8988T (cell line): ENCODE data around the gene DYNC2I2.
"Not testable (repeated sequence)": the region's sequence is repeated elsewhere in the genome, so short reads cannot be mapped to it uniquely, and the experiment has no call there.

Source experiments
- DNase-seq: peaks from one replicate; pipeline ENCODE4 v3.0.0; 2011

DYNC2I2 gene

DNA sequence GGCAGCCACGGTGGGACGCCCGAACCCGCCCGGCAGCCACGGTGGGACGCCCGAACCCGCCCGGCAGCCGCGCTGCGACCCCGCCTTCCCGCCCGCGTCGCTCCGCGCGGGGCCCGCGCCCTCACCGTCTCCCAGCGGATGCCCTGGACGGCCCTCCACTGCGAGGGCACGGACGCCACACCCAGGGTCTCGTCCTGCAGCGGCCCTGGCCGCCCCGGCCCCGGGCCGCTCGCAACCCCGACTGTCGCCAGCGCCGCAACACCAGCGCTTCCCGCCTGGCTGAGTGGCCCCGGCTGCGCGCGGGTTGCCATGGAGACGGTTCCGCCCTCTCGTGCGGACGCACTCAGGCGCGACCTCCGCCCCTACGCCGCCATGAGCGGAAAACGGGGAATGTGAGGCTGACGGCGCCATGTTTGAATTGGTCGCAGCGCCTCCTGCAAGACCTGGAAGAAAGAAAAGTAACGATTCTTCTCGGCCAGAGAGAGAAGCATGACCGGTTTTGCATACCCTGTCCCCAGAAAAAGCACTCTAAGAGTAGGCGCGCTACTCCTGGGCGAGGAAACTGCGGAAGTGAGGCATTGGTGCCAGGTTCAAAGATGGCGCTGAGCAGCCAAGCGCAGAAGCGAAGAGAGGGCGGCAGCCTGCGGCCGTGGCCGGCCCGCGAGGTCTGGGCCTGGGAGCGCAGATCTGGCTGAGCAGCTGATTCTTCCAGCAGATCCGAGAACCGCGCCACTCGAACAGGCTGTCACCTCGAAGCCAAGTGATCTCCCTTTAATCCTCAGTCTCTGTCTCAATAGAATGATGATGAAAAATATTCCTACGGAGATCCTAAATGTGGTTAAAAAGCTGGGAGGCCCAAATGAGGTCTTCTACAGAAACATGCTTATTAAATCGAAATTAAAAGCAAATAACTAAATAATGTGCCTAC is at the start of gene DYNC2I2:
DYNC2I2 (minus strand) TSS at position 432 of the 928 bp plus-strand sequence; CDS start at position 311, 121 bp downstream.
- DNase-seq: peak; percentile 96

DNA sequence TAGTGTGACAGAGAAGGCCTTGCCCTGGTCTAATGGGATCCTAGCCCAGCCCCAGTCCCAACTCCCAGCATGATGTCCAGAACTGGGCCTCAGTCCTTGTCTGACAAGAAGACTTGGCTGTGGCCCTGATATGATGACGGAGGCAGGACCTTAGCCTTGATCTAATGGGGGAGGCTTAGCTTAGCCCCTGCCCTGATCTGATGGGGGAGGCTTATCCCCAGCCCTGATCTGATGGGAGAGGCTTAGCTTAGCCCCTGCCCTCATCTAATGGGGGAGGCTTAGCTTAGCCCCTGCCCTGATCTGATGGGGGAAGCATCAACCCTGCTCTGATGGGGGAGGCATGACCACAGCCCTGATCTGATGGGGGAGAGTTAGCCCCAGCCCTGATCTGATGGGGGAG is 49.4 kb upstream of the DYNC2I2 start:
- DNase-seq: no peak

DNA sequence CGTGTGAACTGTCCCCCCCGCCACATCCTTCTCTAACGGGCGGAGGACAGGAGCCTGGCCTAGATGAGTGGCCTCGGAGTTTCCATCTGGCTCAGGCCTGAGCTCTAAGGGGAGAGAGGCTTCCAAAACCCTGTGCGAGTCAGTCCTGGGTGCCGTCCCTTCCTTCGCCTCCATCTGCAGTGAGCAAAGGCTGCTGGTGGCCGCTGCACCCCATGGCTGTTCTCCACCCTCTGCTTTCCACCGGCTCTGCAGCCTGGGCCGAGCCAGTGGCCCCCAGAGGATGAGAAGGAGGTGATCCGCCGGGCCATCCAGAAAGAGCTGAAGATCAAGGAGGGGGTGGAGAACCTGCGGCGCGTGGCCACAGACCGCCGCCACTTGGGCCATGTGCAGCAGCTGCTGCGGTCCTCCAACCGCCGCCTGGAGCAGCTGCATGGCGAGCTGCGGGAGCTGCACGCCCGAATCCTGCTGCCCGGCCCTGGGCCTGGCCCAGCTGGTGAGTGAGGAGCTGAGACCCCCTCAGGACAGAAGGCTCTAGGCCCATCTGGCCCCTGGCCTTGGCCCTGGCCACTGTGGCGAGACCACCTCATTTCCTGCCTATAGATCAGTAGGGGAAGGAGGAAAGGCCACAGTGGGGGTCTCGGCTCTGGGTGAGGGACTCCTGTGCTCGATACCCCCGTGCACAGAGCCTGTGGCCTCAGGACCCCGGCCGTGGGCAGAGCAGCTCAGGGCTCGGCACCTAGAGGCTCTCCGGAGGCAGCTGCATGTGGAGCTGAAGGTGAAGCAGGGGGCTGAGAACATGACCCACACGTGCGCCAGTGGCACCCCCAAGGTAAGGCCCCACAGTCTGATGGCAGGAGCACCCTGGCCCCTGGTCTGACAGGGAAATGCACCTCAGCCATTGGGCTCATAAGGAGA is 48.7 kb upstream of the DYNC2I2 start:
- DNase-seq: no peak

- DNase-seq: no peak
Measured at GRCh38 chr9:128704356-128704670, 47.7 kb upstream of the DYNC2I2 start.

GRCh38 chr9:128703616-128704355 is 47.1 kb upstream of the DYNC2I2 start:
- DNase-seq: peak; percentile 70

GRCh38 chr9:128702949-128703615 is 46.4 kb upstream of the DYNC2I2 start:
- peak; percentile 82 for DNase-seq

- peak; percentile 96 for DNase-seq
Measured at GRCh38 chr9:128702445-128702948, 45.9 kb upstream of the DYNC2I2 start, which contains the start of gene PKN3. Gene PKN3, plus strand, starts transcription at chr9:128702503. Its CDS starts 413 bp downstream, at chr9:128702916.

DNA sequence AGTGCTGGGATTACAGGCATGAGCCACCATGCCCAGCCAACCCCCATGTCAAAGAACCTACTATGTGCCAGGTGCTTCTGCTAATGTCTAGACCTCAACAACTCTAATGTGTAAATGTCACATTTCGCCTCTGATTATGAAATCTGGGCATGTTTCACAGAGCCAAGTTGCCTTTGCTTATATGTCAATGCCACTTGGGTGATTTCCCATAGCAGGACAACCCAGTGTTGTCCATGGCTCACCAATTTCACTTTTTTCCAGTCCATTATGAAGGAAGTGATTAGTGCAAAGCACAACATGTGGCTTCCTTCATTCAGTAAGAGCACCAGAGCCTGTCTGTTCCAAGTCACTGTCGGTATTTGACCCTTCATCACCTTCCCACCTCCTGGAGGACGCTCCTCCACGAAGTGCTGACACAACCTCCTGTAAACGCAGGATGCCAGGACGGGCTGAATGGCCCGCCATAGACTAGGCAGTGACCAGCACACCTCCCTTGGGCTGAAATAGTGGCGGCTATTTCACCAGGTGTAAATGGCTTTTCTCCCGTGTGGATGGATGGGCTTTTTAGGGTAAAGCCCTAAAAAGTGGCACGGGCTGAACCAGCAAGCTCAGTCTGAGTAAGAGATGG is 44.7 kb upstream of the DYNC2I2 start:
- DNase-seq: no peak

DNA sequence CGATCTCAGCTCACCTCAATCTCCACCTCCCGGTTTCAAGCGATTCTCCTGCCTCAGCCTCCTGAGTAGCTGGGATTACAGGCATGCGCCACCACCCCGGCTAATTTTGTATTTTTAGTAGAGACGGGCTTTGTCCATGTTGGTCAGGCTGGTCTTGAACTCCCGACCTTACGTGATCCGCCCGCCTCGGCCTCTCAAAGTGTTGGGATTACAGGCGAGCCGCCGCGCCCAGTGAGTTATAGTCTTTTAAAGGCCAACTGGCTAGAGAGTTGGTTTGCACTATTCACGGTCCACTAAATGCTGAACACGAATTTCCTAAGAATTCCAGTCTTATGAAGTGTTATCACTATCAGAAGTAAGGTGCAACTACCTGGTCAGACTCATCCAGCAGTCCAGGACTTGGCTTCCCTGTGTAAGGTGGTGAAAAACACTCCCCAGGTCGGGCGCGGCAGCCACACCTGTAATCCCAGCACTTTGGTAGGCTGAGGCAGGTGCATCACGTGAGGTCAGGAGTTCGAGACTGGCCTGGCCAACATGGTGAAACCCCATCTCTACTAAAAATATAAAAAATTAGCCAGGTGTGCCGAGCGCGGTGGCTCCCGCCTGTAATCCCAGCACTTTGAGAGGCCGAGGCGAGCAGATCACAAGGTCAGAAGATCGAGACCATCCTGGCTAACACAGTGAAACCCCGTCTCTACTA is 42.6 kb upstream of the DYNC2I2 start:
- not testable (repeated sequence) for DNase-seq

GRCh38 chr9:128696923-128697707 is 40.5 kb upstream of the DYNC2I2 start:
- DNase-seq: no peak

- no peak for DNase-seq
Measured at GRCh38 chr9:128694344-128694743, 37.7 kb upstream of the DYNC2I2 start.

DNA sequence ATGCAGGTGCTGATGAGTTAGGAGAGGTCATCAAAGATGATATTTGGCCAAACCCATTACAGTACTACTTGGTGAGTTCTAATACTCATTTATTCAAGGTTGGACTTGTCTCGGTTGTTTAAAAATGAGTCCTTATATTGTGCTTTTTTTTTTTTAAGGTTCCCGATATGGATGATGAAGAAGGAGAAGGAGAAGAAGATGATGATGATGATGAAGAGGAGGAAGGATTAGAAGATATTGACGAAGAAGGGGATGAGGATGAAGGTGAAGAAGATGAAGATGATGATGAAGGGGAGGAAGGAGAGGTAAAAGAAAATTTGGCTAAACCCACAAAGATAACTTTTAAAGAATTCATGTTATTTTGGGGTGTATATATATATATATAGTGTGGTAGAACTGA is 37.1 kb upstream of the DYNC2I2 start:
- not testable (repeated sequence) for DNase-seq

- no peak for DNase-seq
Measured at GRCh38 chr9:128690684-128691034, 34.0 kb upstream of the DYNC2I2 start.

GRCh38 chr9:128689820-128690683 is 33.4 kb upstream of the DYNC2I2 start:
- peak; percentile 79 for DNase-seq

DNA sequence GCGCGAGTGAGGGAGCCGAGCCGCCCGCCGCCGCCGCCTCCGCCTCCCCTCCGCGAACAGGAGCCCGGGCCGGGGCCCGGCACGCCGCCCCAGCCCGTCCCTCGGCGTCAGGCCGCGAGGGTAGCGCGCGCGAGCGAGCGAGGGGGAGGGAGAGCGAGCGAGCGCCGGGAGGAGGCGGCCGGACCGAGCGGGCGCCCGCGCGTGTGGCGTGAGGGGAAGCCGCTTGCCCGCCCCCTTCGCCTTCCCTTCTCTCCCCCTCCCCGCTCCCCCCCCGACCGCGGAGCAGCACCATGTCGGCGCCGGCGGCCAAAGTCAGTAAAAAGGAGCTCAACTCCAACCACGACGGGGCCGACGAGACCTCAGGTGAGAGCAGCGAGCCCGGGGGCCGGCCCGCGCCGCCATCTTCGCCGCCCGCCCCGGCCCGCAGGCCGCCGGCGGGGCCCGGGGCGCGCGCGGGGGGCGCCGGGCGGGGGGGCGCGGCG is 32.7 kb upstream of the DYNC2I2 start:
- DNase-seq: no peak

DNA sequence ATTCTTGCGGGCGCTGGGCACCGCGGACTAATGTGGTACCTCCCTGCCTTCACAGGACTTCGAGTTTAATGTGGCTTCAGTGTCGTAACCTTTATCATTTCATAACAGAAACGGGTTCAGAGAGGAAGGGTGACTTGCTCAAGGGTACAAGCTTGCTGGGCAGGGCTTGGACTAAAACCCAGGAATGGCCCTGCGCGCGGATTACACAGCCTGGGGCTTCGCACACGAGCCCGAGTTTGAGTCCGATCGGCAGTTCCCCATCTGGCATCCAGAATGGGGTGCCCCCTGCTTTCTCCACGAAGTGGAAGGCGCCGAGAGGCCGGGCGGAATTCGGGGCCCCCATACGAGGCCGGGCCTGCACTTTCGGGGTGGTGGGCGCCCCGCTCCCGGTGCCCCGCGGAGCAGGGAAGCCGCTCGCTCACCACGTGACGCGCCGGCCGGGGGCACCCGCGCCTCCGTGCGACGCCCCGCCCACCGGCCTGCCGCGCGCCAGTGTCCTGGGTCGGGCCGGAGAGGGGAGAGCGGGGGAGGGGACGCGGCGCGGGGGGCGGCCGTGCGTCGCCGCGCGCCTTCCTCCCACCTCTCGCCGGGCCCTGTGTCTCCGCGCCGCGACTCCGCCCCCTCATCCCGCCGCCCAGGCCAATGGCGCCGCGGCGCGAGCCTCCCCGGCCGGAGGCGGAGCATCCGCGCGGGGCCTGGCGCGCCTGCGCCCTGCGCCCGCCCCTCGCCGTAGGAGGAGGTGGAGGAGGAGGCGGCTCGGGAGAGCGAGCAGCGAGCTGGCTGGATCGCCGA is 32.0 kb upstream of the DYNC2I2 start, which contains the start of gene SET:
SET (plus strand) TSS at position 722 of the 792 bp plus-strand sequence. CDS start 361 bp downstream, outside the sequence.
- DNase-seq: peak; percentile 100

- no peak for DNase-seq
Measured at GRCh38 chr9:128687453-128687852, 30.8 kb upstream of the DYNC2I2 start.
